Activated gamma-delta T cell (primary cell): ENCODE measurements around the gene CHST6.
"Not testable (repeated sequence)": the region's sequence is repeated elsewhere in the genome, so short reads cannot be mapped to it uniquely, and the experiment has no call there.

Source experiments
- DNase-seq: peaks from one replicate; lab custom pipeline; 2025; lab: John Stamatoyannopoulos, UW

CHST6 gene

GRCh38 chr16:75443298-75443697 is 51.9 kb downstream of the CHST6 start:
- DNase-seq = no peak

GRCh38 chr16:75433732-75434413 is 61.4 kb downstream of the CHST6 start:
- no peak for DNase-seq

GRCh38 chr16:75432828-75433731 is 62.2 kb downstream of the CHST6 start, which contains the start of gene CFDP1:
Gene CFDP1 (minus strand): TSS chr16:75433503. CDS start chr16:75433352, 151 bp downstream.
- DNase-seq = peak; percentile 86

- no peak for DNase-seq
Observed at GRCh38 chr16:75429621-75430403, 65.4 kb downstream of the CHST6 start.

- not testable (repeated sequence) for DNase-seq
Observed at GRCh38 chr16:75426524-75426923, 68.7 kb downstream of the CHST6 start.

GRCh38 chr16:75424105-75424762 is 71.0 kb downstream of the CHST6 start:
- not testable (repeated sequence) for DNase-seq

- DNase-seq = no peak
Observed at GRCh38 chr16:75423723-75424104, 71.5 kb downstream of the CHST6 start.
